ENCODE measurements around the gene THBS3. TPM values are rescaled to one million over a fixed set of nuclear protein-coding genes. Genes with fewer than 3 reads are reported as not detected.

The THBS3 gene
- total and polyA plus RNA-seq, 2 of the 13 experiments (the other 11 are each of a cell fraction or from before 2014, with no cell fraction given) = 0.86 to 3.6 TPM

DNA sequence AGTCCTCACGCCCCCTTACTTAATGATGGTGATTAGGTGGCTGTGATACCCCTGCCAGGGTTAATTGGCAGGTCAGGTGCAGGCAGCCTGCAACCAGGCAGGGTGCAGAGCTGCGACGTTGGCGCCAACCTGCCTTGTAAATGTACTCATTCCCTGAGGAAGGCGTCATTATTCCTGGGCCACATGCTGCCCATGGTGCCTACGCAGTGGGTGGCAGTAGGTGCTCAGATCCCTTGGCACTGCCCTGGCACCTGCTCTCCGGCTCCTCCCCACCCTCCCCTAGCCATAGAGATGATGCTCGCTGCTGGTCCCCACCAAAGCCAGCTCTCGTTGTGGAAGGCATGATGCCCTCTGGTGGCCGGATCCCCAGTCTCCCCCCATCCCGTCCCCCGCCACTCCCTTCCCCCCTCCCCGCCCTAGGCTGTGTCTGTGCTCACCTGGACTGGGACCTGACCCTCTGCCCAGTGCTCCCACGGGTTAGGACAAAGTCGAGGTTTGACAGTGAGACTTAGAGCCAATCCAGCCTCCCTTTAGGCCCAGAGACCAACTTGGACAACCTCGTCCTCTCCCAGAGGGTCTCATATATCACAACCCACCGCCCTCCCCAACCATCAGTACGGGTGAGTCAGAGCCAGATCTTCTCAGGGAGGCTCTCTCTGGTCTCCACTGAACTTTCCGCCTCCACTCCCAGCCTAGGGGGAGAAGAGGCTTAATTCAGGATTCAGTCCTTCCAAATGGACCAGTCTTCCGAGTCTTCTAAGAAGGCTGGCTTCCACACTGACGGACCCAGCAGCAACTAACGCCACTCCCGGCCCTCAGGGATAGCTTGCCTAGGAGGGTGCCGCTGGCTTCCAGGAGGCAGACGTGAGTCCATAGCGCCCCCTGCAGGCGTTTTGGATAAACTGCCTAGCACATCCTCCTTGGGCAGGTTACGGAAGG, 40.3 kb downstream of the THBS3 start (continued):
- TF ChIP-seq, protein P1, sequence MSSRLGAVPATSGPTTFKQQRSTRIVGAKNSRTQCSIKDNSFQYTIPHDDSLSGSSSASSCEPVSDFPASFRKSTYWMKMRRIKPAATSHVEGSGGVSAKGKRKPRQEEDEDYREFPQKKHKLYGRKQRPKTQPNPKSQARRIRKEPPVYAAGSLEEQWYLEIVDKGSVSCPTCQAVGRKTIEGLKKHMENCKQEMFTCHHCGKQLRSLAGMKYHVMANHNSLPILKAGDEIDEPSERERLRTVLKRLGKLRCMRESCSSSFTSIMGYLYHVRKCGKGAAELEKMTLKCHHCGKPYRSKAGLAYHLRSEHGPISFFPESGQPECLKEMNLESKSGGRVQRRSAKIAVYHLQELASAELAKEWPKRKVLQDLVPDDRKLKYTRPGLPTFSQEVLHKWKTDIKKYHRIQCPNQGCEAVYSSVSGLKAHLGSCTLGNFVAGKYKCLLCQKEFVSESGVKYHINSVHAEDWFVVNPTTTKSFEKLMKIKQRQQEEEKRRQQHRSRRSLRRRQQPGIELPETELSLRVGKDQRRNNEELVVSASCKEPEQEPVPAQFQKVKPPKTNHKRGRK (CRISPR knock-in tag; IDR thresholded peaks at IDR 0.05) = no peak
- TF ChIP-seq HNRNPUL1 (IDR thresholded peaks at IDR 0.05; ENCODE audit: low read depth, low read length) (no peak), WIZ (CRISPR knock-in tag; IDR thresholded peaks at IDR 0.05) (no peak), ZMYM2 (CRISPR knock-in tag; IDR thresholded peaks at IDR 0.05) (no peak), ZNF460 (CRISPR knock-in tag; IDR thresholded peaks at IDR 0.05; ENCODE audit: borderline replicate concordance) (no peak), ELF1 (CRISPR knock-in tag; IDR thresholded peaks at IDR 0.05) (no peak; the same call in 1 of the 2 replicates), NPAS2 (CRISPR knock-in tag; IDR thresholded peaks at IDR 0.05; ENCODE audit: borderline replicate concordance) (no peak), ZNF441 (CRISPR knock-in tag; IDR thresholded peaks at IDR 0.05; ENCODE audit: borderline replicate concordance) (no peak), RFXAP (CRISPR knock-in tag; IDR thresholded peaks at IDR 0.05; ENCODE audit: borderline replicate concordance) (no peak), ZNF260 (CRISPR knock-in tag; IDR thresholded peaks at IDR 0.05; ENCODE audit: borderline replicate concordance, low read depth) (no peak), KDM5A (IDR thresholded peaks at IDR 0.05; ENCODE audit: borderline replicate concordance, low read length) (no peak), HNRNPH1 (optimal IDR thresholded peaks at IDR 0.05; ENCODE audit: low read depth, low read length) (no peak)
- TF ChIP-seq, protein P2, sequence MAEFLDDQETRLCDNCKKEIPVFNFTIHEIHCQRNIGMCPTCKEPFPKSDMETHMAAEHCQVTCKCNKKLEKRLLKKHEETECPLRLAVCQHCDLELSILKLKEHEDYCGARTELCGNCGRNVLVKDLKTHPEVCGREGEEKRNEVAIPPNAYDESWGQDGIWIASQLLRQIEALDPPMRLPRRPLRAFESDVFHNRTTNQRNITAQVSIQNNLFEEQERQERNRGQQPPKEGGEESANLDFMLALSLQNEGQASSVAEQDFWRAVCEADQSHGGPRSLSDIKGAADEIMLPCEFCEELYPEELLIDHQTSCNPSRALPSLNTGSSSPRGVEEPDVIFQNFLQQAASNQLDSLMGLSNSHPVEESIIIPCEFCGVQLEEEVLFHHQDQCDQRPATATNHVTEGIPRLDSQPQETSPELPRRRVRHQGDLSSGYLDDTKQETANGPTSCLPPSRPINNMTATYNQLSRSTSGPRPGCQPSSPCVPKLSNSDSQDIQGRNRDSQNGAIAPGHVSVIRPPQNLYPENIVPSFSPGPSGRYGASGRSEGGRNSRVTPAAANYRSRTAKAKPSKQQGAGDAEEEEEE (CRISPR knock-in tag; IDR thresholded peaks at IDR 0.05; ENCODE audit: borderline replicate concordance) = 0 out of 2 replicates have a peak, but pooled peaks have one; percentile 16
- TF ChIP-seq, protein P3, sequence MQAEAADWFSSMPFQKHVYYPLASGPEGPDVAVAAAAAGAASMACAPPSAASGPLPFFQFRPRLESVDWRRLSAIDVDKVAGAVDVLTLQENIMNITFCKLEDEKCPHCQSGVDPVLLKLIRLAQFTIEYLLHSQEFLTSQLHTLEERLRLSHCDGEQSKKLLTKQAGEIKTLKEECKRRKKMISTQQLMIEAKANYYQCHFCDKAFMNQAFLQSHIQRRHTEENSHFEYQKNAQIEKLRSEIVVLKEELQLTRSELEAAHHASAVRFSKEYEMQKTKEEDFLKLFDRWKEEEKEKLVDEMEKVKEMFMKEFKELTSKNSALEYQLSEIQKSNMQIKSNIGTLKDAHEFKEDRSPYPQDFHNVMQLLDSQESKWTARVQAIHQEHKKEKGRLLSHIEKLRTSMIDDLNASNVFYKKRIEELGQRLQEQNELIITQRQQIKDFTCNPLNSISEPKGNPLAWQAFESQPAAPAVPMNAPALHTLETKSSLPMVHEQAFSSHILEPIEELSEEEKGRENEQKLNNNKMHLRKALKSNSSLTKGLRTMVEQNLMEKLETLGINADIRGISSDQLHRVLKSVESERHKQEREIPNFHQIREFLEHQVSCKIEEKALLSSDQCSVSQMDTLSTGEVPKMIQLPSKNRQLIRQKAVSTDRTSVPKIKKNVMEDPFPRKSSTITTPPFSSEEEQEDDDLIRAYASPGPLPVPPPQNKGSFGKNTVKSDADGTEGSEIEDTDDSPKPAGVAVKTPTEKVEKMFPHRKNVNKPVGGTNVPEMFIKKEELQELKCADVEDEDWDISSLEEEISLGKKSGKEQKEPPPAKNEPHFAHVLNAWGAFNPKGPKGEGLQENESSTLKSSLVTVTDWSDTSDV (CRISPR knock-in tag; IDR thresholded peaks at IDR 0.05) = no peak
- TF ChIP-seq, protein P4, sequence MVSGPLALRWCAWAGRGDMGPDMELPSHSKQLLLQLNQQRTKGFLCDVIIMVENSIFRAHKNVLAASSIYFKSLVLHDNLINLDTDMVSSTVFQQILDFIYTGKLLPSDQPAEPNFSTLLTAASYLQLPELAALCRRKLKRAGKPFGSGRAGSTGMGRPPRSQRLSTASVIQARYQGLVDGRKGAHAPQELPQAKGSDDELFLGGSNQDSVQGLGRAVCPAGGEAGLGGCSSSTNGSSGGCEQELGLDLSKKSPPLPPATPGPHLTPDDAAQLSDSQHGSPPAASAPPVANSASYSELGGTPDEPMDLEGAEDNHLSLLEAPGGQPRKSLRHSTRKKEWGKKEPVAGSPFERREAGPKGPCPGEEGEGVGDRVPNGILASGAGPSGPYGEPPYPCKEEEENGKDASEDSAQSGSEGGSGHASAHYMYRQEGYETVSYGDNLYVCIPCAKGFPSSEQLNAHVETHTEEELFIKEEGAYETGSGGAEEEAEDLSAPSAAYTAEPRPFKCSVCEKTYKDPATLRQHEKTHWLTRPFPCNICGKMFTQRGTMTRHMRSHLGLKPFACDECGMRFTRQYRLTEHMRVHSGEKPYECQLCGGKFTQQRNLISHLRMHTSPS (CRISPR knock-in tag; IDR thresholded peaks at IDR 0.05; ENCODE audit: low read depth) = peak; percentile 85
- TF ChIP-seq, protein P5, sequence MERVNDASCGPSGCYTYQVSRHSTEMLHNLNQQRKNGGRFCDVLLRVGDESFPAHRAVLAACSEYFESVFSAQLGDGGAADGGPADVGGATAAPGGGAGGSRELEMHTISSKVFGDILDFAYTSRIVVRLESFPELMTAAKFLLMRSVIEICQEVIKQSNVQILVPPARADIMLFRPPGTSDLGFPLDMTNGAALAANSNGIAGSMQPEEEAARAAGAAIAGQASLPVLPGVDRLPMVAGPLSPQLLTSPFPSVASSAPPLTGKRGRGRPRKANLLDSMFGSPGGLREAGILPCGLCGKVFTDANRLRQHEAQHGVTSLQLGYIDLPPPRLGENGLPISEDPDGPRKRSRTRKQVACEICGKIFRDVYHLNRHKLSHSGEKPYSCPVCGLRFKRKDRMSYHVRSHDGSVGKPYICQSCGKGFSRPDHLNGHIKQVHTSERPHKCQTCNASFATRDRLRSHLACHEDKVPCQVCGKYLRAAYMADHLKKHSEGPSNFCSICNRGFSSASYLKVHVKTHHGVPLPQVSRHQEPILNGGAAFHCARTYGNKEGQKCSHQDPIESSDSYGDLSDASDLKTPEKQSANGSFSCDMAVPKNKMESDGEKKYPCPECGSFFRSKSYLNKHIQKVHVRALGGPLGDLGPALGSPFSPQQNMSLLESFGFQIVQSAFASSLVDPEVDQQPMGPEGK (CRISPR knock-in tag; IDR thresholded peaks at IDR 0.05) = 0 out of 2 replicates have a peak, but pooled peaks have one; percentile 40
